Measurements from ENCODE around the gene PSME3IP1. TPM values are rescaled to one million over a fixed set of nuclear protein-coding genes. Genes with fewer than 3 reads are reported as not detected.

The PSME3IP1 gene
- total and polyA plus RNA-seq, 2 of the 8 experiments (the other 6 are each of a cell fraction or from before 2014, with no cell fraction given): 95.1 to 98.3 TPM

GRCh38 chr16:57146040-57146647 is 39.7 kb downstream of the PSME3IP1 start (continued):
- TF ChIP-seq BCL11A (IDR thresholded peaks at IDR 0.05; ENCODE audit: low read depth in 2 of 2, low read length in 2 of 2) (no peak), TBP (IDR thresholded peaks at IDR 0.05; ENCODE audit: low read depth, low read length) (no peak)
